Putamen (tissue), 1 donor: ENCODE data around the gene BTBD10.

ENCODE experiments used
- DNase-seq: peaks from one replicate; pipeline ENCODE4 v3.0.0-alpha.2; 2016; ENCODE audit warnings: low spot score

BTBD10 gene

GRCh38 chr11:13462901-13463778 is at the start of gene BTBD10:
Gene BTBD10, minus strand, starts transcription at chr11:13463222. Its CDS starts 18,098 bp downstream, at chr11:13445124.
- peak; percentile 93 for DNase-seq

- DNase-seq: no peak
Observed at GRCh38 chr11:13503393-13503792, 40.4 kb upstream of the BTBD10 start.

- no peak for DNase-seq
Observed at GRCh38 chr11:13502492-13502891, 39.5 kb upstream of the BTBD10 start.

- no peak for DNase-seq
Observed at GRCh38 chr11:13495929-13496328, 32.9 kb upstream of the BTBD10 start, which contains the start of gene PTH. Gene PTH, minus strand, starts transcription at chr11:13495997. Its CDS starts 3,142 bp downstream, at chr11:13492855.

GRCh38 chr11:13494051-13494450 is 31.0 kb upstream of the BTBD10 start:
- no peak for DNase-seq

GRCh38 chr11:13487661-13488030 is 24.6 kb upstream of the BTBD10 start:
- DNase-seq: no peak

- no peak for DNase-seq
Observed at GRCh38 chr11:13486926-13487660, 24.1 kb upstream of the BTBD10 start.

GRCh38 chr11:13480198-13480597 is 17.2 kb upstream of the BTBD10 start:
- DNase-seq: no peak

- no peak for DNase-seq
Observed at GRCh38 chr11:13479688-13480087, 16.7 kb upstream of the BTBD10 start.

GRCh38 chr11:13475091-13475490 is 12.1 kb upstream of the BTBD10 start:
- DNase-seq: no peak

GRCh38 chr11:13473013-13473722 is 10.1 kb upstream of the BTBD10 start:
- DNase-seq: no peak

GRCh38 chr11:13468750-13469149 is 5.7 kb upstream of the BTBD10 start:
- no peak for DNase-seq

- DNase-seq: peak; percentile 29
Observed at GRCh38 chr11:13465909-13466371, 2.9 kb upstream of the BTBD10 start.

GRCh38 chr11:13463779-13464290 is 813 bp upstream of the BTBD10 start:
- DNase-seq: no peak

- peak; percentile 40 for DNase-seq
Observed at GRCh38 chr11:13462311-13462900, 616 bp downstream of the BTBD10 start.

GRCh38 chr11:13461291-13461690 is 1.7 kb downstream of the BTBD10 start:
- no peak for DNase-seq

GRCh38 chr11:13450832-13451397 is 12.1 kb downstream of the BTBD10 start:
- DNase-seq: no peak

GRCh38 chr11:13449522-13449921 is 13.5 kb downstream of the BTBD10 start:
- no peak for DNase-seq

GRCh38 chr11:13448876-13449275 is 14.1 kb downstream of the BTBD10 start:
- DNase-seq: no peak

GRCh38 chr11:13446444-13446843 is 16.6 kb downstream of the BTBD10 start:
- no peak for DNase-seq

GRCh38 chr11:13445588-13445987 is 17.4 kb downstream of the BTBD10 start:
- DNase-seq: no peak
